OCI-LY1 (cell line): Measurements from ENCODE around the gene NAA40.

Source experiments
- H2AFZ ChIP-seq: fragments of 200-600 bp; sonication (generic), shearing (Covaris generic); 2 replicates; pipeline ENCODE4 v1.6.0; 2014; ENCODE audit warnings: antibody characterized with exemption, mild to moderate bottlenecking, low read length
- H3F3A ChIP-seq: fragments of 200-600 bp; sonication (generic), shearing (Covaris generic); 2 replicates; pipeline ENCODE4 v1.6.0; 2014; ENCODE audit warnings: mild to moderate bottlenecking, antibody characterized with exemption, low read length, moderate library complexity; ENCODE audit not compliant: insufficient read depth
- H3K27ac ChIP-seq: fragments of 200-600 bp; sonication (generic); 2 replicates; pipeline ENCODE4 v1.5.1; 2014; ENCODE audit warnings: low read length, mixed run types, mild to moderate bottlenecking, low read depth; ENCODE audit not compliant: poor library complexity, severe bottlenecking
- H3K27me3 ChIP-seq: fragments of 200-600 bp; sonication (generic); 2 replicates; pipeline ENCODE4 v1.6.0; 2014; ENCODE audit warnings: antibody characterized with exemption, mild to moderate bottlenecking, low read length, moderate library complexity; ENCODE audit not compliant: insufficient read depth
- H3K36me3 ChIP-seq: fragments of 200-600 bp; sonication (generic); 2 replicates; pipeline ENCODE4 v1.6.1; 2014; ENCODE audit warnings: mild to moderate bottlenecking, antibody characterized with exemption, low read length, moderate library complexity, mixed read lengths; ENCODE audit not compliant: insufficient read depth
- H3K4me1 ChIP-seq: fragments of 200-600 bp; sonication (generic); 2 replicates; pipeline ENCODE4 v1.5.1; 2014; ENCODE audit warnings: mild to moderate bottlenecking, low read length, moderate library complexity; ENCODE audit not compliant: insufficient read depth, severe bottlenecking
- H3K4me2 ChIP-seq: fragments of 200-600 bp; sonication (generic), shearing (Covaris generic); 2 replicates; pipeline ENCODE4 v1.6.1; 2014; ENCODE audit warnings: low read length
- H3K4me3 ChIP-seq: fragments of 200-600 bp; sonication (generic); 2 replicates; pipeline ENCODE4 v1.5.1; 2014; ENCODE audit warnings: low read length, low read depth, mild to moderate bottlenecking, mixed read lengths; ENCODE audit not compliant: poor library complexity, severe bottlenecking
- H3K79me2 ChIP-seq: fragments of 200-600 bp; shearing (Covaris generic); 2 replicates; pipeline ENCODE4 v1.6.1; 2016; ENCODE audit warnings: mixed run types, low read length, mixed read lengths; ENCODE audit not compliant: insufficient read depth
- H3K9ac ChIP-seq: fragments of 200-600 bp; sonication (generic), shearing (Covaris generic); 2 replicates; pipeline ENCODE4 v1.6.1; 2014; ENCODE audit warnings: mild to moderate bottlenecking, low read length, mixed read lengths
- H3K9me2 ChIP-seq: fragments of 200-600 bp; sonication (generic), shearing (Covaris generic); 2 replicates; pipeline ENCODE4 v1.6.1; 2014; ENCODE audit warnings: low read depth, mild to moderate bottlenecking, low read length, mixed read lengths
- H3K9me3 ChIP-seq: fragments of 200-600 bp; shearing (Covaris generic); 2 replicates; pipeline ENCODE4 v1.6.1; 2014; ENCODE audit warnings: low read length, mixed read lengths
- H4K20me1 ChIP-seq: fragments of 200-600 bp; sonication (generic), shearing (Covaris generic); 2 replicates; pipeline ENCODE4 v1.6.0; 2016; ENCODE audit warnings: mild to moderate bottlenecking, low read length; ENCODE audit not compliant: insufficient read depth
- EZH2 ChIP-seq: fragments of 200-600 bp; sonication (generic), shearing (Covaris generic); IDR thresholded peaks from 2 replicates; pipeline ENCODE4 v1.8.0; 2017; ENCODE audit warnings: borderline replicate concordance, mixed run types, mild to moderate bottlenecking, antibody characterized with exemption, low read length, moderate library complexity, mixed read lengths
- TF ChIP-seq, protein P1 (sequence below): fragments of 200-600 bp; sonication (generic), shearing (Covaris generic); IDR thresholded peaks from 2 replicates; pipeline ENCODE4 v1.5.1; 2017; ENCODE audit warnings: mild to moderate bottlenecking, antibody characterized with exemption, low read length, moderate library complexity, mixed read lengths

NAA40 gene

DNA sequence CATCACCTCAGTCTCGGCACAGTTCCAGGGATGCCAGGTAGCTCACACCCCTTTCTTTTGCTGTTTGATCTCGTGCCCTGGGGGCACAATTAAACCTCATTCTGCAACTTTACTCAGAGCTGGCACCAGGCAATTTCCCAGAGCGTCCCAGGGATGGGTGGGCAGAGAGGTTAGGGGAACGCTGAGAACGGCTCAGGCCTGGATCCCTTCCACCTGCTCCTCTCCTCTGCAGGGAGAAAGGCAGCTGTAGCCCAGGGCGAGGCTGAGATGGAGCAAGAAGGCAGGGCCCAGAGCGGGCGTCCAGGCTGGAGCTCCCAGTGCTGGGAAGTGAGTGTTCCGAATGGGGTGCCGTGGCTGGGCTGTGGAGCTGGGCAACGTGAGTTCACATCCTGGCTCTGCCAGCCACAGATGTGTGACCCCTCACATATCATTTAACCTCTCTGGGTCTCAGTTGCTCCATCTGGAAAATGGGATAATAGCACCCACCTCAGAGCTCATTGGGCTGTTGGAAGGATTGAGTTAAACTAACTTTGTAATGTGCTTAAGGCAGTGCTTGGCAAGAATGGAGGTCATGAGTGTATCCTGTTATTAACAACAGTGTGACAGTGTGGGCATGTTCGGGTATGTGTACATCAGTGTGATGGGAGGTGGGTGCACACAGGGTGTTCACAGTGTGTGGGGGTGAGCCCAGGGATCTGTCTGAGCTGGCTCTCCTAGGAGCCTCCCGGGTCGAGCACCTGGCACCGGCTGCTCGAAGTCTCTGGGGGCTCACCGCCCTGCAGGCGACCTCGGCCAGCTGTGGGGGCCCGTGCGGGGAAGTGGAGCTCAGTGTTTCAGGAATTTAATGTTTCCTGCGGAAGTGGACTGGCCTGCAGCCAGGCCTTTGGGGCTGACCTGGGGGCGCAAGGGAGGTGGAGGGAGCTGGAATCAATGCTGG, 63.0 kb downstream of the NAA40 start:
- Histone ChIP-seq H3K9ac (no peak overlapping the region), H3K4me1 (peaks cover 21% of the 10 kb centered on the region), H2AFZ (no peak overlapping the region), H3K27me3 (0 out of 2 replicates have a peak, but pooled peaks cover 4% of the 10 kb centered on the region), H3K4me2 (no peak overlapping the region), H3K36me3 (peaks cover 16% of the 10 kb centered on the region), H3K9me2 (no peaks in the 10 kb centered on the region), H3K27ac (no peak overlapping the region), H3K79me2 (no peaks in the 10 kb centered on the region), H3K9me3 (no peaks in the 10 kb centered on the region), H3F3A (no peaks in the 10 kb centered on the region), H4K20me1 (no peaks in the 10 kb centered on the region), H3K4me3 (no peak overlapping the region)
- TF ChIP-seq, protein P1, sequence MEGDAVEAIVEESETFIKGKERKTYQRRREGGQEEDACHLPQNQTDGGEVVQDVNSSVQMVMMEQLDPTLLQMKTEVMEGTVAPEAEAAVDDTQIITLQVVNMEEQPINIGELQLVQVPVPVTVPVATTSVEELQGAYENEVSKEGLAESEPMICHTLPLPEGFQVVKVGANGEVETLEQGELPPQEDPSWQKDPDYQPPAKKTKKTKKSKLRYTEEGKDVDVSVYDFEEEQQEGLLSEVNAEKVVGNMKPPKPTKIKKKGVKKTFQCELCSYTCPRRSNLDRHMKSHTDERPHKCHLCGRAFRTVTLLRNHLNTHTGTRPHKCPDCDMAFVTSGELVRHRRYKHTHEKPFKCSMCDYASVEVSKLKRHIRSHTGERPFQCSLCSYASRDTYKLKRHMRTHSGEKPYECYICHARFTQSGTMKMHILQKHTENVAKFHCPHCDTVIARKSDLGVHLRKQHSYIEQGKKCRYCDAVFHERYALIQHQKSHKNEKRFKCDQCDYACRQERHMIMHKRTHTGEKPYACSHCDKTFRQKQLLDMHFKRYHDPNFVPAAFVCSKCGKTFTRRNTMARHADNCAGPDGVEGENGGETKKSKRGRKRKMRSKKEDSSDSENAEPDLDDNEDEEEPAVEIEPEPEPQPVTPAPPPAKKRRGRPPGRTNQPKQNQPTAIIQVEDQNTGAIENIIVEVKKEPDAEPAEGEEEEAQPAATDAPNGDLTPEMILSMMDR, result no peak
- TF ChIP-seq EZH2, result no peak

DNA sequence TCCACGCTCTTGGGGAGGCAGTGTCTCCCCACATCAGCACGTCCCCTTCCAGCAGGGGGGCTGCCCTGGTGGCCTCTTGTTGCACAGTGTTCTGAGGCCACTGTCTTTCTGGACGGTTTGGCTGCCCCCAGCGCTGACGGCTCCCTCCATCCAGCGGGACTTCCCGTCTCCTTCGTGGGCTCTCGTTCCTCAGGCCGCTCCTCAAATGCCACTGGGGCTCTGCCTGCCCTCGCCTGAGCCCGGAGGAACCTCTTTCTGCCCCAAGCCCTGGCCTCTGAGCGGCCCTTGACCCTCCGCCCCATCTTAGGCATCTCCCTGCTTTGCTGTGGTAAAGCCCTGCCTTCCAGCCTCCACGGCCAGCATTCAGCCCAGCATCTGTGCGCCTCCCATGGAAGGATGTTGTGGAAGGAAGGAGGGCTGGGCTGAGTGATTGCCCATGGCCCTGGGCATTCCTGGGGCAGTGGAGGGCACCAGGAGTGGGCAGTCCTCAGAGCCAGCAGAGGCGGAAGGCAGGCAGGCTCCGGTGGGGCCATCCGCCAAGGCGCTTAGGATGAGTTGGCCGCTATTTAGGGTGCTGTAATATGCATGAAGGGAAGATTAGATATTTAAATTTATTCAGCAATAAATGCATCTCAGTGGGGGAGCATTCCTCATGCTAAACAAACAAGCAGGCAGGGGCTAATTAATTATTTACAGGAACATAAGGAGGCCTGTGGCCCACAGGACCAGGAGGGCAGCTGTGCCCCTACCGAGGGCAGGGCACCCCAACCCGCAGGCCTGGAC, 65.2 kb downstream of the NAA40 start:
- H3K27me3 ChIP-seq, result peaks cover 9% of the 10 kb centered on the region; the same call in 1 of the 2 replicates
- H3K4me2 ChIP-seq, result no peak overlapping the region
- no peaks in the 10 kb centered on the region for H3K79me2 ChIP-seq
- peaks cover 17% of the 10 kb centered on the region for H3K4me1 ChIP-seq
- H3F3A ChIP-seq, result no peaks in the 10 kb centered on the region
- no peaks in the 10 kb centered on the region for H3K36me3 ChIP-seq
- H3K4me3 ChIP-seq, result no peak overlapping the region
- no peaks in the 10 kb centered on the region for H3K9me2 ChIP-seq
- no peak overlapping the region for H2AFZ ChIP-seq
- H3K9me3 ChIP-seq, result no peaks in the 10 kb centered on the region
- no peak overlapping the region for H3K9ac ChIP-seq
- no peak for TF ChIP-seq EZH2
- TF ChIP-seq, protein P1, result no peak
- no peaks in the 10 kb centered on the region for H4K20me1 ChIP-seq
- no peak overlapping the region for H3K27ac ChIP-seq

DNA sequence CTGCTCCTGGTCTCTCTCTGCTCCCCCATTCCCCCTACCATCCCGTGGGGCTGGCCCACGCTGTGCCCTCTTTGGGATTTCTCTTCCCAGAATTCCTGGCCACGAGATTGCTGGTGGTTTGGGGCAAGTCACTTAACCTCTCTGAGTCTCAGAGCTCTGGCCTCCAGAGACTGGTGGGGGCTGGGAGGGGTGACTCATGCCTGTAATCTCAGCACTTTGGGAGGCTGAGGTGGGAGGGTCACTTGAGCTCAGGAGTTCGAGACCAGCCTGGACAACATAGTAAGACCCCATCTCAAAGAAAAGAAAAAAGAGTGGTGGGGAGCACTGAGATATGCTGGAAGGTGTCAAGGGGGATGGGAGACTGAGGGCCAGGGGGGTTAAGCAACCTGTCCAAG, 65.8 kb downstream of the NAA40 start:
- H3K27ac ChIP-seq, result no peak overlapping the region
- no peaks in the 10 kb centered on the region for H3K9me2 ChIP-seq
- no peak overlapping the region for H2AFZ ChIP-seq
- H3K9me3 ChIP-seq, result no peaks in the 10 kb centered on the region
- H3K27me3 ChIP-seq, result peaks cover 9% of the 10 kb centered on the region; the same call in 1 of the 2 replicates
- no peaks in the 10 kb centered on the region for H3F3A ChIP-seq
- H4K20me1 ChIP-seq, result no peaks in the 10 kb centered on the region
- H3K4me1 ChIP-seq, result peaks cover 11% of the 10 kb centered on the region
- no peaks in the 10 kb centered on the region for H3K36me3 ChIP-seq
- no peak overlapping the region for H3K9ac ChIP-seq
- no peak overlapping the region for H3K4me3 ChIP-seq
- no peak for TF ChIP-seq EZH2
- TF ChIP-seq, protein P1, result no peak
- H3K79me2 ChIP-seq, result no peaks in the 10 kb centered on the region
- no peak overlapping the region for H3K4me2 ChIP-seq
